NCI-H2196 (cell line): Measurements from ENCODE around the gene ZEB2.

Source experiments
- DNase-seq: peaks from one replicate; lab custom pipeline; 2025; ENCODE audit not compliant: unreplicated experiment; lab: John Stamatoyannopoulos, UW

ZEB2 gene

GRCh38 chr2:144496092-144496976, 23.6 kb downstream of the ZEB2 start:
- no peak for DNase-seq

GRCh38 chr2:144495227-144496091, 24.5 kb downstream of the ZEB2 start:
- DNase-seq = no peak

- no peak for DNase-seq
Measured at GRCh38 chr2:144493027-144493809, 26.7 kb downstream of the ZEB2 start.

GRCh38 chr2:144490857-144491256, 29.1 kb downstream of the ZEB2 start:
- no peak for DNase-seq

- no peak for DNase-seq
Measured at GRCh38 chr2:144490017-144490416, 29.9 kb downstream of the ZEB2 start.

- no peak for DNase-seq
Measured at GRCh38 chr2:144489315-144489916, 30.5 kb downstream of the ZEB2 start.

GRCh38 chr2:144484201-144484948, 35.5 kb downstream of the ZEB2 start:
- no peak for DNase-seq

- no peak for DNase-seq
Measured at GRCh38 chr2:144481666-144482065, 38.3 kb downstream of the ZEB2 start.

- DNase-seq = no peak
Measured at GRCh38 chr2:144481109-144481508, 38.8 kb downstream of the ZEB2 start.

- no peak for DNase-seq
Measured at GRCh38 chr2:144480285-144480684, 39.6 kb downstream of the ZEB2 start.

- DNase-seq = no peak
Measured at GRCh38 chr2:144479659-144480058, 40.3 kb downstream of the ZEB2 start.

GRCh38 chr2:144479138-144479537, 40.8 kb downstream of the ZEB2 start:
- no peak for DNase-seq

- DNase-seq = no peak
Measured at GRCh38 chr2:144477957-144478311, 42.0 kb downstream of the ZEB2 start.

GRCh38 chr2:144477281-144477956, 42.5 kb downstream of the ZEB2 start:
- DNase-seq = no peak

- no peak for DNase-seq
Measured at GRCh38 chr2:144476682-144477081, 43.2 kb downstream of the ZEB2 start.

GRCh38 chr2:144475569-144476275, 44.2 kb downstream of the ZEB2 start:
- no peak for DNase-seq

- DNase-seq = no peak
Measured at GRCh38 chr2:144475044-144475443, 44.9 kb downstream of the ZEB2 start.

GRCh38 chr2:144474017-144474416, 45.9 kb downstream of the ZEB2 start:
- DNase-seq = no peak

- no peak for DNase-seq
Measured at GRCh38 chr2:144472911-144473310, 47.0 kb downstream of the ZEB2 start.
